HG02840 (cell line): ENCODE measurements around the gene CCDC12.

Experiments
- ATAC-seq: cut with Tn5 transposase; IDR thresholded peaks from one replicate; pipeline ENCODE4 v1.9.1; 2021; ENCODE audit warnings: mild to moderate bottlenecking, moderate library complexity, moderate number of reproducible peaks; ENCODE audit not compliant: unreplicated experiment, low FRiP score

The CCDC12 gene

DNA sequence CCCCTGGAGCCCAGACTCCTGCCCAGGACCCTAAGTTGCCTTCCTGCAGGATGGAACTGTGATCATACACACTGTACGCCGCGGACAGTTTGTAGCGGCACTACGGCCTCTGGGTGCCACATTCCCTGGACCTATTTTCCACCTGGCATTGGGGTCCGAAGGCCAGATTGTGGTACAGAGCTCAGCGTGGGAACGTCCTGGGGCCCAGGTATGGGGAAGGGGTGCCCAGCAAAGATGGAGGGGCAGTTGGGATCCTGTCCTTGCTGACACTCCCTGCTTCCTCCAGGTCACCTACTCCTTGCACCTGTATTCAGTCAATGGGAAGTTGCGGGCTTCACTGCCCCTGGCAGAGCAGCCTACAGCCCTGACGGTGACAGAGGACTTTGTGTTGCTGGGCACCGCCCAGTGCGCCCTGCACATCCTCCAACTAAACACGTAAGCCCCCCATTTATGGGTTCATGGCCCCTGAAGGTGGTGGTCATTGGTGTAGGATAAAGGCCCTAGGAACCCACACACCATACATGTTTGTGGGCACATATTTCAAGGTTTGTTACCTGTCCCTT is 31.8 kb upstream of the CCDC12 start:
- no peak for ATAC-seq

DNA sequence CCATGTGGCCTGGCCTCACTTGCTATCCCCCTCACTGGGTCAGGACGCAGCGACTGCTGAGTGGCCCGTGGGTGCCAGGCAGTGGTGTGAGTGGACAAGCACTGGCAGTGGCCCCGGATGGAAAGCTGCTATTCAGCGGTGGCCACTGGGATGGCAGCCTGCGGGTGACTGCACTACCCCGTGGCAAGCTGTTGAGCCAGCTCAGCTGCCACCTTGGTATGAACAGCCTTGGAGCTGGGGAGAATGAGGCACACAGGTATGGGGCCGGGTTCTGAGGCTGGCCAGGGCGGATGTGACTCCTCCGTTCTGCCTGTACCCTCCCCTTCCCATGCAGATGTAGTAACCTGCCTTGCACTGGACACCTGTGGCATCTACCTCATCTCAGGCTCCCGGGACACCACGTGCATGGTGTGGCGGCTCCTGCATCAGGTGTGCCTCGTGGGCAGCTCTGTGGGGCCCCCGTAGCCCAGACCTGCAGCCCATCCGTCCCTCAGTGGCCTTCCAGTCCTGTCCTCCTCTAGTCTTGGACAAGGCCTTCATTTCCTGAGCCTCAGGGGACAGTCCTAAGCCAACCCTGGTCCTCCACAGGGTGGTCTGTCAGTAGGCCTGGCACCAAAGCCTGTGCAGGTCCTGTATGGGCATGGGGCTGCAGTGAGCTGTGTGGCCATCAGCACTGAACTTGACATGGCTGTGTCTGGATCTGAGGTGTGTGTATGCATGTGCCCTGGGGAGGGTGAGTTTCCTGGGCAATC is 31.1 kb upstream of the CCDC12 start:
- ATAC-seq, result no peak

DNA sequence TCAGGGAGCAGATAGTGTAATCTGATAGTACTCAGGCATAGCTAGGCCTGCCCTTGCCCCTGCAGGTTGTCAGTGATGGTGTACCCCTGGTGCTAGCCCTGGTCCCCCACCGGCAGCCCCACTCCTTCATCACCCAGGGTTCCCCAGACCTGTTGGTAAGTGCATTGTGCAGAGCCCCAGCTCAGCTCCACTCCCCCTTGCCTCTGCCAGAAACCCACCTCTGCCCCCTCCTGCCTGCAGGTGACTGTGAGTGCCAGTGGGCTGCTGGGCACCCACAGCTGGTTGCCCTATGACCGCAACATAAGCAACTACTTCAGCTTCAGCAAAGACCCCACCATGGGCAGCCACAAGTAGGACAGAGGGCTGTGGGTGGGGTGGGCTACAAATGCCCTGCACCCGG is 30.5 kb upstream of the CCDC12 start:
- no peak for ATAC-seq

DNA sequence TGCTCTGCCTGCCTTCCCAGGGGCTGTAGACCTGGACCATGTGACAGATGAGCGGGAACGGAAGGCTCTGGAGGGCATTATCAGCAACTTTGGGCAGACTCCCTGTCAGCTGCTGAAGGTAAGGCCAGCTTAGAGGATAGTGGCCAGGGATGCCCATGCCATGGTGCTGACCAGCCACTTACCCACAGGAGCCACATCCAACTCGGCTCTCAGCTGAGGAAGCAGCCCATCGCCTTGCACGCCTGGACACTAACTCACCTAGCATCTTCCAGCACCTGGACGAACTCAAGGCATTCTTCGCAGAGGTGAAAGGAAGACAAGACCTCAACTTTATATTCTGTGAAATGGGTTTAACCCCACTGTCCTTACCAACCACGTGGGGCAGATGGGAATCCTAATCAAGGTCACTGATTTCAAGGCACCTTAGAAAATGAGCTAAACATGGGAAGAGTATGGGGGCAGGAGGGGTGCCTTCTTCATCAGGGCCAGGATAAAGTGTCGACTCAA is 29.7 kb upstream of the CCDC12 start:
- ATAC-seq, result no peak

DNA sequence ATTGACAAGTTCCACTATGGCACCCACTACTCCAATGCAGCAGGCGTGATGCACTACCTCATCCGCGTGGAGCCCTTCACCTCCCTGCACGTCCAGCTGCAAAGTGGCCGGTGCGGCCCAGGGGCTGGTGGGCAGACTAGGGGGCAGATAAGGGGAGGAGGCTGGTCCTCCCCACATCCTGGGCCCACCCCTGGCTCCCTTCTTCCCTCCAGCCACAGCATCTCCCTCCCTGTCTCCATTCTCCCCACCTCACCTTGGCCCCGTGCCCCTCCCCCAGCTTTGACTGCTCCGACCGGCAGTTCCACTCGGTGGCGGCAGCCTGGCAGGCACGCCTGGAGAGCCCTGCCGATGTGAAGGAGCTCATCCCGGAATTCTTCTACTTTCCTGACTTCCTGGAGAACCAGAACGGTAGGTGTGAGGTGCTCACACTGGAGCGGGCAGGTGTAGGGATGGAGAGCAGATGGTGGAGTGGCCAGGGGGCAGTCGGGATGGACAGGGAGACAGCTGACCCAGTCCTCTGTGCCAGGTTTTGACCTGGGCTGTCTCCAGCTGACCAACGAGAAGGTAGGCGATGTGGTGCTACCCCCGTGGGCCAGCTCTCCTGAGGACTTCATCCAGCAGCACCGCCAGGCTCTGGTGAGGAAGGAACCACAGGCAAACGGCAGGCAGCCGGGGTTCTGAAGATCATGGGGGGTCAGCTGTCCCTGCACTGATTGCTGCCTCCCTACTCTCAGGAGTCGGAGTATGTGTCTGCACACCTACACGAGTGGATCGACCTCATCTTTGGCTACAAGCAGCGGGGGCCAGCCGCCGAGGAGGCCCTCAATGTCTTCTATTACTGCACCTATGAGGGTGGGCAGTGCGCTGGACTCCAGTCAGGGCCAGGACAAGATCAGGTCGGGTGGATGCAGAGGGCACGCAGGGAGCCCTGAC is 28.9 kb upstream of the CCDC12 start:
- no peak for ATAC-seq

DNA sequence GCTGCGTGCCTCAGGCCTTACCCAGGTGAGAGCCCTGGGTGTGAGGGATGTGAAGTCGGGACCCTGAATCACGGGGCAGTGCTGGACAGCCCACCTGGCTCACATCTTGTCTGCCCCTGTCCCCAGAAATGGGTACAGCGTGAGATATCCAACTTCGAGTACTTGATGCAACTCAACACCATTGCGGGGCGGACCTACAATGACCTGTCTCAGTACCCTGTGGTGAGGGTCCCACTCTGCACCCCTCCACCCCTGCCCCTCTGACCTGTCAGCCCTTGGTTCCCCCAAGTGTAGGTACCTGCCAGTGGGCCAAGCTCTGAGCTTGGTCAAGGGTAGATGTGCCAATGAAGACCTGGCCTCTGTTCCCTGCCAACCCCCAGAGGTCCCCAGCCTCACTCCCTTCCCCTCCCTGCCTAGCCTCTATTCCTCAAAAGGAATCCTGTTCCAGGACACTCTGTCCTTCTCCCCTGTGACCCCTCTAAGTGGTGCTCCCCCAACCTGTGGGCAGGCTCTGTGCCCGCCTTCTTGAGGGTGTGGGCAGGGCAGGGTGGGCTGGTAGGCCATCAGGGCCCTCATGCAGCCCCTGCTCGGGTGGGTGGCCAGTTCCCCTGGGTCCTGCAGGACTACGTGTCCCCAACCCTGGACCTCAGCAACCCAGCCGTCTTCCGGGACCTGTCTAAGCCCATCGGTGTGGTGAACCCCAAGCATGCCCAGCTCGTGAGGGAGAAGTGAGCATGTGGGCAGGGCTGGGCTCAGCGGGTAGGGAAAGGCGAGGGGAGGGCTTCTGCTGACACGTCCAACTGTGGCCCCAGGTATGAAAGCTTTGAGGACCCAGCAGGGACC is 28.0 kb upstream of the CCDC12 start:
- no peak for ATAC-seq

DNA sequence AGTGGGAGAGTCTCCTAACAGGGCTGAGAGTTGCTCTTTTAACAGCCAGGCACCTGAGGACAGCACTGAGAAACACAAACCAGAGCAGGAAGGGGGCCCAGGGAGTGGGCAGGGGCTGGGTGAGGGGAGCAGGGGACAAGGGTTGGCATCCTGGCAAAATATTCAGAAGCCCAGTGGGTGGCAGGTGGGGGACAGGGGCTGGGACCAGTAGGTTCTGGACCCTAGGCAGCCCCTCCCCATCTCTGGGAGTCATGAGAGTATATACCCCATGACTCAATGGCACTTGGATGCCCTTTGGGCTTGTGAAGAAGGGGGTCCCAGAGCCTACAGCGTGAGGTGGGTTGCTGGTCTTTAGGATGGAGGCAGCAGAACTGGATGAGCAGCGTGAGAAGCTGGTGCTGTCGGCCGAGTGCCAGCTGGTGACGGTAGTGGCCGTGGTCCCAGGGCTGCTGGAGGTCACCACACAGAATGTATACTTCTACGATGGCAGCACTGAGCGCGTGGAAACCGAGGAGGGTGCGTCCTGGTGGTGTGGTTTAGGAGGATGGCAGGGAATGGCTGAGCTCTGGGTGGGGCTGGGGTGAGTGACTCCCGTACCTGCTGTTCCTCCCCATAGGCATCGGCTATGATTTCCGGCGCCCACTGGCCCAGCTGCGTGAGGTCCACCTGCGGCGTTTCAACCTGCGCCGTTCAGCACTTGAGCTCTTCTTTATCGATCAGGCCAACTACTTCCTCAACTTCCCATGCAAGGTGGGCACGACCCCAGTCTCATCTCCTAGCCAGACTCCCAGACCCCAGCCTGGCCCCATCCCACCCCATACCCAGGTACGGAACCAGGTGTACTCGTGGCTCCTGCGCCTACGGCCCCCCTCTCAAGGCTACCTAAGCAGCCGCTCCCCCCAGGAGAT is 27.2 kb upstream of the CCDC12 start:
- ATAC-seq, result no peak

DNA sequence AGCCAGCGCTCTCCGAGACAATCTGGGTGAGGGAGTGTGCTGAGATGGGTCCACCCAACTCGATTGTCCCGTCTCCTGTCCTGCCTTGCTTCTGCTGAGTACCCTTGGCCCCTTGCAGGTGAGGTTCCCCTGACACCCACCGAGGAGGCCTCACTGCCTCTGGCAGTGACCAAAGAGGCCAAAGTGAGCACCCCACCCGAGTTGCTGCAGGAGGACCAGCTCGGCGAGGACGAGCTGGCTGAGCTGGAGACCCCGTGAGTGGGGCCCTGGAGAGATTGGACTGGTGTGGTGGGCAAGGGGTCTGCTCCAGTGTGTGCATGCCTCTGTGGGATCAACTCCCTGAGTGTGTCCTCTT is 26.5 kb upstream of the CCDC12 start:
- no peak for ATAC-seq

DNA sequence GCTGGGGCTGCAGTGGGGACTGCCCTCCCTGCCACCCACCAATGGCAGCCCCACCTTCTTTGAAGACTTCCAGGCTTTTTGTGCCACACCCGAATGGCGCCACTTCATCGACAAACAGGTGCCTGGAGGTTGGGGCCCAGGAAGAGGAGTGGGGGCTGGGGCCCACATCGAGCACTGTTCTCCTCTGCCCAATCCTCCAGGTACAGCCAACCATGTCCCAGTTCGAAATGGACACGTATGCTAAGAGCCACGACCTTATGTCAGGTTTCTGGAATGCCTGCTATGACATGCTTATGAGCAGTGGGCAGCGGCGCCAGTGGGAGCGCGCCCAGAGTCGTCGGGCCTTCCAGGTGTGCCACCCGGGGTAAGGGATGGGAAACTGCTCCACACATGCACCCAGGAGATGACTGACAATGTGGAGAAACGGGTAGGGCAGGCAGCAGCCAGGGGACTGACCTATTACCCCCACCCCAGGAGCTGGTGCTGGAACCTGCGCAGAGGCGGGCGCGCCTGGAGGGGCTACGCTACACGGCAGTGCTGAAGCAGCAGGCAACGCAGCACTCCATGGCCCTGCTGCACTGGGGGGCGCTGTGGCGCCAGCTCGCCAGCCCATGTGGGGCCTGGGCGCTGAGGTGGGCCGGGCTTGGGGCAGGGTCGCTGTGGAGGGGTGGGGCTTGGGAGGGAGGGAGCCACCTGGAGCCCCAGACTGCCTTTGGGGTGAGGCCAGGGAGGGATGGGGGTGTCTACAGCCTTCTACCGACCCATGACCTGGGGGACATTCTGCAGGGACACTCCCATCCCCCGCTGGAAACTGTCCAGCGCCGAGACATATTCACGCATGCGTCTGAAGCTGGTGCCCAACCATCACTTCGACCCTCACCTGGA is 25.9 kb upstream of the CCDC12 start:
- ATAC-seq, result no peak

DNA sequence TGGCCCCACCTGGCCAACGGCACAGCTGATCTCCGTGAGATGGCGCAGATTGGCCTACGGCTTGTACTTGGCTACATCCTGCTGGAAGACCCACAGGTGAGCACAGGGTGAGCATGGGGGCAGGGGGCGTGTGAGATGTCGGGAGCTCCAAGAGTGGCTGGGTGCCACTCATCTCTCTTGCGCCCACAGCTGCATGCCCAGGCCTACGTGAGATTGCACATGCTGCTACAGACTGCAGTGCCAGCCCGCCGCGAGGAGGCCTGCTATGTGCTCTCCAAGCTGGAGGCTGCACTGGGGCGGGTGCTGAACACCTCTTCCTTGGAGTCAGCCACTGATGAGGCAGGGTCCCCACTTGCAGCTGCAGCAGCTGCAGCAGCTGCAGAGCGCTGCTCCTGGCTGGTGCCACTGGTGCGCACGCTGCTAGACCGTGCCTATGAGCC is 25.2 kb upstream of the CCDC12 start:
- ATAC-seq, result no peak

DNA sequence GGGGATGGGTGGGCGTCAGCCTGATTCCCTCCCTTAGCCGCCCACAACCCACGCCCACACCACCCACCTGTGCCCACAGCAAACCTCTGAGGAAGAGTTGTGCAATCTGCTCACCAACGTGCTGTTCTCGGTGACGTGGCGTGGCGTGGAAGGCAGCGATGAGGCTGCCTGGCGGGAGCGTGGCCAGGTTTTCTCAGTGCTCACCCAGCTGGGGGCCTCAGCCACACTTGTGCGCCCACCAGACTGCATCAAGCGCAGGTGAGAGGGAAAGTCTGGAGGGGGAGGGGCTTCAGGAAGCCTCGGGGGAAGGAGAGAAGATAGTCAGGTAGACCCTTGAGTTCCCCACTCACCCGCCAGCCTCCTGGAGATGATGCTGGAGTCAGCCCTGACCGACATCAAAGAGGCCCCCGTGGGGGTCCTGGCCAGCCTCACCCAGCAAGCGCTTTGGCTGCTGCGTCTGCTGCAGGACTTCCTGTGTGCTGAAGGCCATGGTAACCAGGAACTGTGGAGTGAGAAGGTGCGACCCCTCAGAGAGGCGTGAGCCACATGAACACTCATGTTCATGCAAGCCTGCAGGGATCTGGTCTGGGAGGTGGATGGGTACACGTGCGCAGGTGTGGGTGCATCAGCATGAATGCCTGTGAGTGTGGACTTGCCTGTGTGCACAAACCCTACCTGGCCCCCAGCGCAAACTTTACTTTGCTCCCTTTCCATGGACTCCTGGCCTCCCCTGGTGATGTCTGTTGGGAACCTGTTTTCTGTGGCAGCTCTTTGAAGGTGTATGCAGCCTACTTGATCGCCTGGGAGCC is 24.6 kb upstream of the CCDC12 start:
- ATAC-seq, result no peak

DNA sequence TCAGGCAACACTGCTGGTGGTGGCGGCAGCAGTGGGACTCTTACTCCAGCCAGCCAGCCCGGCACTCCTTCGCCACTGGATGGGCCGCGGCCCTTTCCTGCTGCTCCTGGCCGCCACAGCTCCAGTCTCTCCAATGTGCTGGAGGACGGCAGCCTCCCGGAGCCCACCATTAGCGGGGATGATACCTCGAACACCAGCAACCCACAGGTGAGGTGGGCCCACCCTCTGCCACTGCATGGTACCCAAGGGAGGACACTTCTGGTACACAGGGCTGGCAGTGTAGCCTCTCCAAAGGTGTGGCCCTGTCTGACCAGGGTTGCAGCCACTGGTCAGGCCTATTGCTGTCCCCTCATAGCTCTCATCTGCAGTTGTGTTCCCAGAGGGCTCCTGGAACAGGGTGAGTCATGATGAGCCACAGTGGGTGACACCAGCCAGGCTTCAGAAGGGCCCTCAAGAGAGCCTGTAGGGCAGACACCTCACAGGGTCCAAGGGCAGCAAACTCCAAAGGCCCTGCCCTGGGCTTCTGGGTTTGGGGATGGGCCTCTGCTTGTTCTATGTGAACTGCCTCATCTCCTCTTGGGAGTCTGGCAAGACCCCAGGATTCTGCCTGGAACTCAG is 23.8 kb upstream of the CCDC12 start:
- ATAC-seq, result no peak

DNA sequence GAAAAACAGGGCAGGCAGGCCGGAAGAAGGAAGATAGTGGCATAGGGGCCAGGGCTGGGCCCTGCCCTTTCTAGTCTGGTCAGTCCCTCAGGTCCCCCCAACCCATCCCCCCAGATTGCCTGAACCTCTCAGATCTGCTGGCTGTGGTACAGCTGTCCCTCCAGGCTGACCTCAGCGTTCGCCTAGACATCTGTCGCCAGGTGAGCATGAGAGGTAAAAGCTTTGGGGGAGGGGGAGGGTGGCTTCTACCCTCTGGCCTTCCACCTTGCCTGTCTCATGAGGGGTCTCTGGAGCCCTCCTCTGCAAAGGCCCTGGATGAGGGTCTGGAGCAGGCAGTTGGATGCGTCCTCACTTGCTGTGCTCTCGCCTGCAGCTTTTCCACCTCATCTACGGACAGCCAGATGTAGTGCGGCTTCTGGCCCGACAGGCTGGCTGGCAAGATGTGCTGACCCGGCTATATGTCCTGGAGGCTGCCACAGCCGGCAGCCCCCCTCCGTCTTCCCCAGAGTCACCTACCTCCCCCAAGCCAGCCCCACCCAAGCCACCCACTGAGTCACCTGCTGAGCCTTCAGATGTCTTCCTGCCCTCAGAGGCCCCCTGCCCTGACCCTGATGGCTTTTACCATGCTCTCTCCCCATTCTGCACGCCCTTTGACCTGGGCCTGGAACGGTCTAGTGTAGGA is 23.1 kb upstream of the CCDC12 start:
- no peak for ATAC-seq

DNA sequence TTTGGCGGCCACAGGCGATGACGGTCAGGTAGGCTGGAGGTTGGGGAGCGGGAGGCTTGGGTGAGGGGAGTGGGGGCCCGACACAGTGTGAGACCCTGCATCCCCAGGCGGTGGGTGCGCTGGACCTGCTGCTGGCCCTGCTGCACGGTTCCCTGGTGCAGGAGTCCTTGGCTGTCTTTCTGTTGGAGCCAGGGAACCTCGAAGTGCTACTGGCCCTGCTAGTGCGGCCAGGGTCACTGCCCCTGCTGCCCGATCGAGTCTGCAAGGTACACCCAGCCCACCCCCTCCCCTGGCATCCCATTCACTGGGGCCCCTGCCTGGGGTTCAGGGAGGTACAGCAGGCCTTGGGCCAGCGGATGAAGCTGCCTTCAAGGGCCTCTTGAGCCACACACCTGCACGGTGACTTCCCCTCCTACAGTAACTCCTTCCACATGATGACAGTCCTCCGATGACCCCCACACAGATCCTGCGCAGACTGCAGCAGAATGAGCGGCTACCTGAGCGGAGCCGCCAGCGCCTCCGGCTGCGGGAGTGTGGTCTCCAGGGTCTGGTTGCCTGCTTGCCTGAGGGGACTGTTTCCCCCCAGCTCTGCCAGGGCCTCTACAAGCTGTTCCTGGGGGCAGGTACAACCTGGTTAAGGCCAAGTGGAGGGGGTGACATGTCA is 22.4 kb upstream of the CCDC12 start:
- no peak for ATAC-seq

DNA sequence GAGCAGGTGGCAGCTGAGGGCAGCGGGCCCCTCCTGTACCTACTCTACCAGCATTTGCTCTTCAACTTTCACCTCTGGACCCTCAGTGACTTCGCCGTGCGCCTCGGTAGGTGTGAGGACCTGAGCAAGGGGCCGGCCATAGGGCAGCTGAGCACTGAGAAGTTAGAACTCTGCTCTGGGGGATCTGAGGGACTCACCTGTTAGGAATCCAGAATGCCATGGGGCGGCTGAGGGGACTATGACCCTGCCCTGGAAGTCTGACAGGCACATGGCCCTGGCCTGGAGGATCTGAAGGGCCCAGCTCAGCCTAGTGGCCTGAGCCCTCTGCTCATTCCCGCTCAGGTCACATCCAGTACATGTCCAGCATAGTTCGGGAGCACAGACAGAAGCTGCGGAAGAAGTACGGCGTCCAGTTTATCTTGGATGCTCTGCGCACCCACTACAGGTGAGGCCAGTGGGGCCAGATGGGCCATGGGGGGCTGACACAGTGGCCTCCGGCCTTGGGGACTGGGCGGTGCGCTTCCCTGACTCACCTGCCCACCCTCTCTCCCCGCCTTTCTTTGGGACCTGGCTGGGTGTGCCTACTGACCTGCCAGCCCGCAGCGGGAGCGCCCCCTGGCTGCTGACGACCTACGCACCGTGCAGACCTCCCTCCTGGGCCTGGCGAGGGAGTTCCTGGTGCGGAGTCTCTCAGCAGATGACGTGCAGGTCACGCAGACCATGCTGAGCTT is 21.7 kb upstream of the CCDC12 start:
- ATAC-seq, result no peak
